ENCODE measurements around the gene SNX32. TPM values are rescaled to one million over a fixed set of nuclear protein-coding genes. Genes with fewer than 3 reads are reported as not detected.

SNX32 gene
- total RNA-seq, 1 experiment from 2014 or later: not detected

DNA sequence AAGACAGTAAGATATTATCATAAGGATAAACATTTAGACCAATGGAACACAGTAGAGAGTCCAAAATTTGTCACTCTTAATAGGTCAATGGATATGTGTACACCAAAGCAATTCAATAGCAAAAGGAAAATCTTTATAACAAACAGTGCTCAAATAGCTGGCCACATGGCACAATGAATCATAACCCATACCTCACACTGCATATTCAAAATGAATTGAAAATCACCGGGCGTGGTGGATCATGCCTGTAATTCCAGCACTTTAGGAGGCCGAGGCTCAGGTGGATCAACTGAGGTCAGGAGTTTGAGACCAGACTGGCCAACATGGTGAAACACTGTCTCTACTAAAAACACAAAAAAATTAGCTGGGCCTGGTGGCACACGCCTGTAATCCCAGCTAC lies 8.4 kb downstream of the SNX32 start:
- Histone ChIP-seq H3K4me3 (ENCODE audit: low read depth in 2 of 2, low read length in 2 of 2) (no peak overlapping the region), H3K27ac (ENCODE audit: low read length) (no peak overlapping the region), H3K4me1 (ENCODE audit: control insufficient read depth, insufficient read depth, low read length) (no peaks in the 10 kb centered on the region), H3K9me3 (ENCODE audit: control insufficient read depth, insufficient read depth, low read depth, low read length) (no peaks in the 10 kb centered on the region; the same call in 1 of the 2 replicates), H3K36me3 (ENCODE audit: control insufficient read depth, insufficient read depth, low read length) (no peaks in the 10 kb centered on the region), H3K27me3 (ENCODE audit: control insufficient read depth, insufficient read depth, low read length) (no peaks in the 10 kb centered on the region)
- intact Hi-C loops (cut with micrococcal nuclease; ENCODE audit: unreplicated experiment) (no loop called here), in situ Hi-C loops (cut with HindIII; ENCODE audit: low pct_unique_long_range_greater_than_20kb, low sequenced_read_pairs) (no loop called here)
- ChIA-PET POLR2A (no interaction called here), CTCF (interaction anchor here (0.5 kb wide), 1 partner anchor 175 kb away, joined by 3 read pairs; no protein-coding TSS in a partner anchor)
- TF ChIP-seq, protein P1, sequence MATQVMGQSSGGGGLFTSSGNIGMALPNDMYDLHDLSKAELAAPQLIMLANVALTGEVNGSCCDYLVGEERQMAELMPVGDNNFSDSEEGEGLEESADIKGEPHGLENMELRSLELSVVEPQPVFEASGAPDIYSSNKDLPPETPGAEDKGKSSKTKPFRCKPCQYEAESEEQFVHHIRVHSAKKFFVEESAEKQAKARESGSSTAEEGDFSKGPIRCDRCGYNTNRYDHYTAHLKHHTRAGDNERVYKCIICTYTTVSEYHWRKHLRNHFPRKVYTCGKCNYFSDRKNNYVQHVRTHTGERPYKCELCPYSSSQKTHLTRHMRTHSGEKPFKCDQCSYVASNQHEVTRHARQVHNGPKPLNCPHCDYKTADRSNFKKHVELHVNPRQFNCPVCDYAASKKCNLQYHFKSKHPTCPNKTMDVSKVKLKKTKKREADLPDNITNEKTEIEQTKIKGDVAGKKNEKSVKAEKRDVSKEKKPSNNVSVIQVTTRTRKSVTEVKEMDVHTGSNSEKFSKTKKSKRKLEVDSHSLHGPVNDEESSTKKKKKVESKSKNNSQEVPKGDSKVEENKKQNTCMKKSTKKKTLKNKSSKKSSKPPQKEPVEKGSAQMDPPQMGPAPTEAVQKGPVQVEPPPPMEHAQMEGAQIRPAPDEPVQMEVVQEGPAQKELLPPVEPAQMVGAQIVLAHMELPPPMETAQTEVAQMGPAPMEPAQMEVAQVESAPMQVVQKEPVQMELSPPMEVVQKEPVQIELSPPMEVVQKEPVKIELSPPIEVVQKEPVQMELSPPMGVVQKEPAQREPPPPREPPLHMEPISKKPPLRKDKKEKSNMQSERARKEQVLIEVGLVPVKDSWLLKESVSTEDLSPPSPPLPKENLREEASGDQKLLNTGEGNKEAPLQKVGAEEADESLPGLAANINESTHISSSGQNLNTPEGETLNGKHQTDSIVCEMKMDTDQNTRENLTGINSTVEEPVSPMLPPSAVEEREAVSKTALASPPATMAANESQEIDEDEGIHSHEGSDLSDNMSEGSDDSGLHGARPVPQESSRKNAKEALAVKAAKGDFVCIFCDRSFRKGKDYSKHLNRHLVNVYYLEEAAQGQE (IDR thresholded peaks at IDR 0.05; ENCODE audit: insufficient read depth in 1 of 2, low read depth in 2 of 2, low read length in 1 of 2): no peak
- TF ChIP-seq SIN3A (IDR thresholded peaks at IDR 0.05; ENCODE audit: borderline replicate concordance, insufficient read depth, low read depth, low read length): no peak
- no peak for TF ChIP-seq TCF7L2 (IDR thresholded peaks at IDR 0.05; ENCODE audit: low read depth, low read length)
- TF ChIP-seq, protein P2, sequence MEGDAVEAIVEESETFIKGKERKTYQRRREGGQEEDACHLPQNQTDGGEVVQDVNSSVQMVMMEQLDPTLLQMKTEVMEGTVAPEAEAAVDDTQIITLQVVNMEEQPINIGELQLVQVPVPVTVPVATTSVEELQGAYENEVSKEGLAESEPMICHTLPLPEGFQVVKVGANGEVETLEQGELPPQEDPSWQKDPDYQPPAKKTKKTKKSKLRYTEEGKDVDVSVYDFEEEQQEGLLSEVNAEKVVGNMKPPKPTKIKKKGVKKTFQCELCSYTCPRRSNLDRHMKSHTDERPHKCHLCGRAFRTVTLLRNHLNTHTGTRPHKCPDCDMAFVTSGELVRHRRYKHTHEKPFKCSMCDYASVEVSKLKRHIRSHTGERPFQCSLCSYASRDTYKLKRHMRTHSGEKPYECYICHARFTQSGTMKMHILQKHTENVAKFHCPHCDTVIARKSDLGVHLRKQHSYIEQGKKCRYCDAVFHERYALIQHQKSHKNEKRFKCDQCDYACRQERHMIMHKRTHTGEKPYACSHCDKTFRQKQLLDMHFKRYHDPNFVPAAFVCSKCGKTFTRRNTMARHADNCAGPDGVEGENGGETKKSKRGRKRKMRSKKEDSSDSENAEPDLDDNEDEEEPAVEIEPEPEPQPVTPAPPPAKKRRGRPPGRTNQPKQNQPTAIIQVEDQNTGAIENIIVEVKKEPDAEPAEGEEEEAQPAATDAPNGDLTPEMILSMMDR (IDR thresholded peaks at IDR 0.05): no peak
- TF ChIP-seq POLR2AphosphoS5 (IDR thresholded peaks at IDR 0.05; ENCODE audit: low read depth, low read length): no peak
- no TSS peak for BruUV-seq (replicated peaks)
- ATAC-seq (no peak), DNase-seq (ENCODE audit: low read depth, low spot score) (no peak)

DNA sequence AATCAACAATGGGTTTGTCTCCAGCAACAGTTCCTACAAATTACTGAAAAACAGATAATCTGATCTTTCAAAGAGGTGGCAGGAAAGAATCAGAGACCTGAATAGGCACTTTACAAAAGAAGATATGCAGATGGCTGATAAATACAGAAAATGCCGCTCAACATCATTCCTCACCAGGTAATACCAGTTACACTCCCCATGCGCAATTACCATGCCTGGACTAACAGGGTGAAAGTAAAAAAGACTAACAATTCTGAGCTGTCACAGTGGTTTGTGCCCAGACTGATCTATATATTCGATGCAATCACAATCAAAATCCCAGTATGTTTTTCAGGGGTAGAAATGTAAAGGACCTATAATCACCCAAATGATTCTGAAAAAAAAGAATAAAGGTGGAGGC lies 10.0 kb downstream of the SNX32 start:
- Histone ChIP-seq H3K27ac (ENCODE audit: low read length) (no peak overlapping the region), H3K4me1 (ENCODE audit: control insufficient read depth, insufficient read depth, low read length) (no peaks in the 10 kb centered on the region), H3K4me3 (ENCODE audit: low read depth in 2 of 2, low read length in 2 of 2) (no peak overlapping the region), H3K36me3 (ENCODE audit: control insufficient read depth, insufficient read depth, low read length) (no peaks in the 10 kb centered on the region), H3K9me3 (ENCODE audit: control insufficient read depth, insufficient read depth, low read depth, low read length) (no peaks in the 10 kb centered on the region), H3K27me3 (ENCODE audit: control insufficient read depth, insufficient read depth, low read length) (no peaks in the 10 kb centered on the region)
- POLR2A ChIA-PET: no interaction called here
- no TSS peak for BruUV-seq (replicated peaks)
- ATAC-seq: no peak
- DNase-seq (ENCODE audit: low read depth, low spot score): no peak
- CTCF ChIA-PET: no interaction called here
- in situ Hi-C loops (cut with HindIII; ENCODE audit: low pct_unique_long_range_greater_than_20kb, low sequenced_read_pairs): no loop called here
- intact Hi-C loops (cut with micrococcal nuclease; ENCODE audit: unreplicated experiment): no loop called here
- TF ChIP-seq SIN3A (IDR thresholded peaks at IDR 0.05; ENCODE audit: borderline replicate concordance, insufficient read depth, low read depth, low read length) (no peak), TCF7L2 (IDR thresholded peaks at IDR 0.05; ENCODE audit: low read depth, low read length) (no peak), POLR2AphosphoS5 (IDR thresholded peaks at IDR 0.05; ENCODE audit: low read depth, low read length) (no peak)
- TF ChIP-seq, protein P2 (IDR thresholded peaks at IDR 0.05): no peak
- TF ChIP-seq, protein P1 (IDR thresholded peaks at IDR 0.05; ENCODE audit: insufficient read depth in 1 of 2, low read depth in 2 of 2, low read length in 1 of 2): no peak

All from Panc1 (cell line).